Testis (tissue), 3 donors: ENCODE results near the gene IRX4. TPM values are rescaled to one million over a fixed set of nuclear protein-coding genes. Genes with fewer than 3 reads are reported as not detected.

Experiments used
- DNase-seq: peaks from one replicate; pipeline ENCODE4 v3.0.0-alpha.2; 2019
- H3K27ac ChIP-seq, 2 donors: fragments of 200-600 bp; sonication (generic); one replicate each; pipeline ENCODE4 v1.5.1; 2019
- H3K27me3 ChIP-seq: fragments of 200-600 bp; sonication (generic); one replicate; pipeline ENCODE4 v1.5.1; 2019
- H3K36me3 ChIP-seq: fragments of 200-600 bp; sonication (generic); one replicate; pipeline ENCODE4 v1.5.1; 2017; ENCODE audit warnings: low read depth; ENCODE audit errors: missing control alignments
- H3K4me1 ChIP-seq: fragments of 200-600 bp; sonication (generic); one replicate; pipeline ENCODE4 v1.5.1; 2019
- H3K4me3 ChIP-seq, 2 donors: fragments of 200-600 bp; sonication (generic); one replicate each; pipeline ENCODE4 v1.5.1; 2017 to 2019
- H3K9me3 ChIP-seq: fragments of 200-600 bp; sonication (generic); one replicate; pipeline ENCODE4 v1.5.1; 2017
- POLR2A ChIP-seq: fragments of 450-650 bp; IDR thresholded peaks from one replicate; pipeline ENCODE4 v1.6.1; 2017; ENCODE audit warnings: antibody characterized with exemption, mild to moderate bottlenecking, moderate library complexity
- WGBS, 2 donors: methylation state at CpG; one replicate each; pipeline ENCODE4 v1.1.5; 2018; 5-methylcytosine and 5-hydroxymethylcytosine counted together
- intact Hi-C: fragments of 100-400 bp; cut with DNase I; formaldehyde crosslinking; loops from one replicate; pipeline ENCODE4 v1.15.1; 2023; ENCODE audit warnings: low total_unique reads
- polyA plus RNA-seq: library from polyadenylated mRNA; stranded (reverse); fragments of 350-450 nt; fragmentation: Illumina TruSeq; extraction: RNeasy Lipid Tissue Mini Kit (QIAGEN cat#74804); gene quantifications from one replicate; pipeline ENCODE4 v1.2.3, GENCODE V29; 2014; ENCODE audit warnings: low read depth, low replicate concordance; ENCODE audit not compliant: insufficient read depth
- total RNA-seq, 2 donors: library from RNA; depleted of rRNA; stranded (reverse); fragments of >200 nt; gene quantifications; one replicate each; pipeline ENCODE4 v1.2.3, GENCODE V29; 2016
- TF ChIP-seq, protein P1 (sequence below), 3 experiments: fragments of 450-650 bp in 2 of 3; fragments of 200-600 bp in 1 of 3; sonication (generic) in 1 of 3; IDR thresholded peaks; one replicate each; pipeline ENCODE4 v1.5.1; 2016 to 2019; ENCODE audit warnings: antibody characterized with exemption in 3 of 3, mild to moderate bottlenecking in 2 of 3, moderate library complexity in 1 of 3

Gene IRX4
- total and polyA plus RNA-seq, 3 donors from 2014 or later: 0.32 to 2.7 (median 2.0) TPM

DNA sequence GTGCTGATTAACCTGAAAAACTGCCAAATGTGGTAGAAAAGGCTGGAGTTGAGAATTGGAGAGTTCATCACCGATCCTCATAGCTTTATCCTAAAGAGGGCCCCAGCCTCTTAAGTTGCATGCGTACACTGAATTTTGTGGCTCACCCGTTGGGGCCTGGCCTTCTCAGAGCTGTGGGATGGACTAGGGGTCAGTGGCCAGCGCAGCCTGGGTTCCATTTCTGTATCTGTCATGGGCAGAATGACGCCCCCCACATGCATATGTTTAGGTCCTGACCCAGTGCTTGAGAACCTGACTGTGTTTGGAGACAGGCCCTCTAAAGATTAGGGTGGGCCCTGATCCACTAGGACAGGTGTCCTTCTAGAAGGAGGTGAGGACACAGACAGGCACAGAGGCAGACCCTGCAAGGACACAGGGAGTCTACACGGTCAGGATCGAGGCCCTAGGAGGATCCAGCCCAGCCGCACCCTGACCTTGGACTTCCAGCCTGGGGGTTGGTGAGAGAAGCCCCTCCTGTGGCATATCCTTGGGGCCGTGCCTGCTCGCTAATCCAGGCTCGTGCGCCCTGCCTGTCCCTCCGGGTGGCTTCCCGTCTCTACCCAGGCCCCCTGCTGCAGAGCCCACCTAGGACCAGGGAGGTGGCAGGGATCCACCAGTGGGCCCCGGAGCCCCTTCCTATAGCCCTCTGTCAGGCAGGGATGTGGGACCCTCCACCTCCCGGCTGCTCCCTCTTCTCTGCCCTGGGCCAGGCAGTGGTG lies 49.3 kb downstream of the IRX4 start:
- Histone ChIP-seq H3K27ac (no peak overlapping the region), H3K4me1 (no peaks in the 10 kb centered on the region), H3K9me3 (no peaks in the 10 kb centered on the region), H3K4me3 (no peak overlapping the region), H3K36me3 (no peaks in the 10 kb centered on the region), H3K27me3 (no peaks in the 10 kb centered on the region)
- 85 to 89% methylated on average over 11 to 16 of the region's 16 CpGs for WGBS, 2 donors
- TF ChIP-seq, protein P1, sequence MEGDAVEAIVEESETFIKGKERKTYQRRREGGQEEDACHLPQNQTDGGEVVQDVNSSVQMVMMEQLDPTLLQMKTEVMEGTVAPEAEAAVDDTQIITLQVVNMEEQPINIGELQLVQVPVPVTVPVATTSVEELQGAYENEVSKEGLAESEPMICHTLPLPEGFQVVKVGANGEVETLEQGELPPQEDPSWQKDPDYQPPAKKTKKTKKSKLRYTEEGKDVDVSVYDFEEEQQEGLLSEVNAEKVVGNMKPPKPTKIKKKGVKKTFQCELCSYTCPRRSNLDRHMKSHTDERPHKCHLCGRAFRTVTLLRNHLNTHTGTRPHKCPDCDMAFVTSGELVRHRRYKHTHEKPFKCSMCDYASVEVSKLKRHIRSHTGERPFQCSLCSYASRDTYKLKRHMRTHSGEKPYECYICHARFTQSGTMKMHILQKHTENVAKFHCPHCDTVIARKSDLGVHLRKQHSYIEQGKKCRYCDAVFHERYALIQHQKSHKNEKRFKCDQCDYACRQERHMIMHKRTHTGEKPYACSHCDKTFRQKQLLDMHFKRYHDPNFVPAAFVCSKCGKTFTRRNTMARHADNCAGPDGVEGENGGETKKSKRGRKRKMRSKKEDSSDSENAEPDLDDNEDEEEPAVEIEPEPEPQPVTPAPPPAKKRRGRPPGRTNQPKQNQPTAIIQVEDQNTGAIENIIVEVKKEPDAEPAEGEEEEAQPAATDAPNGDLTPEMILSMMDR (IDR thresholded peaks at IDR 0.05): no peak
- TF ChIP-seq POLR2A: no peak
- no peak for DNase-seq
- intact Hi-C loops: no loop called here

- no peaks in the 10 kb centered on the region for H3K27me3 ChIP-seq
- DNase-seq: no peak
- H3K9me3 ChIP-seq: no peaks in the 10 kb centered on the region
- H3K27ac ChIP-seq: no peak overlapping the region
- intact Hi-C loops: no loop called here
- 79 to 80% methylated on average over 20 to 28 of the region's 28 CpGs for WGBS, 2 donors
- H3K4me3 ChIP-seq: no peak overlapping the region
- no peaks in the 10 kb centered on the region for H3K36me3 ChIP-seq
- no peaks in the 10 kb centered on the region for H3K4me1 ChIP-seq
- TF ChIP-seq, protein P1 (IDR thresholded peaks at IDR 0.05): no peak
- no peak for TF ChIP-seq POLR2A
Observed at GRCh38 chr5:1832511-1833250, 50.0 kb downstream of the IRX4 start.

DNA sequence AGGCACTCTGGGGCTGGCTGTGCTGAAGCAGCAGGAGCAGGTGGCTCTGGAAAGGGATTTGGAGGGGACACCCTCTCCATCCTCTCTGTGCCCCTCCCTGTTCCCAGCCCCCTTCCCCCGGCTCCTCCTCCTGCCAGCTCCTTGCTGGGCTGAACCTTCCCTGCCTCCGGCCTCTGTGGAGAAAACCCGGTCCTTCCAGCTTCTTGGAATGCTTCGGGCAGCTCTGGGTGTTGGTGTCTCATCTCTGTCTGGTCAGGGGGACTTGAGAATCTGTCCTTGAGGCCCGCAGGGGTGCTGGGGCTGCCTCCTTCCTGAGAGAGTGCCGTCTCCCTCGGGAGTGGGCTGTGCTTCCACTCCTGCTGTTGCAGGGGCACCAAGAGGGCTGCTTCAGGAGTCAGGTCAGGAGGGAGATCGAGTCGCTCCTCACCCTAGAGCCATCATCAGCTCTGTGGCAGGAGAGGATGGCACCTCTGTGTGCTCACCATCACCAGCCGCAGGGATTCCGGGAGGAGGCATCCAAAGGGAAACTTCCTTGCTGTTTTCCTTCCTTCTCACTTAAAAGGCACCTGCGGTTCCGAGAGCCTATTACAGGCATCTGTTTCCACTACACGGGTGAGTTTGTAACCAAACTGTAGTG lies 50.9 kb downstream of the IRX4 start:
- 49 to 57% methylated on average over 8 to 14 of the region's 14 CpGs for WGBS, 2 donors
- Histone ChIP-seq H3K27ac (no peak overlapping the region), H3K9me3 (no peaks in the 10 kb centered on the region), H3K27me3 (no peaks in the 10 kb centered on the region), H3K36me3 (no peaks in the 10 kb centered on the region), H3K4me3 (no peak overlapping the region), H3K4me1 (no peaks in the 10 kb centered on the region)
- DNase-seq: no peak
- TF ChIP-seq POLR2A: no peak
- TF ChIP-seq, protein P1 (IDR thresholded peaks at IDR 0.05): no peak
- intact Hi-C loops: no loop called here

DNA sequence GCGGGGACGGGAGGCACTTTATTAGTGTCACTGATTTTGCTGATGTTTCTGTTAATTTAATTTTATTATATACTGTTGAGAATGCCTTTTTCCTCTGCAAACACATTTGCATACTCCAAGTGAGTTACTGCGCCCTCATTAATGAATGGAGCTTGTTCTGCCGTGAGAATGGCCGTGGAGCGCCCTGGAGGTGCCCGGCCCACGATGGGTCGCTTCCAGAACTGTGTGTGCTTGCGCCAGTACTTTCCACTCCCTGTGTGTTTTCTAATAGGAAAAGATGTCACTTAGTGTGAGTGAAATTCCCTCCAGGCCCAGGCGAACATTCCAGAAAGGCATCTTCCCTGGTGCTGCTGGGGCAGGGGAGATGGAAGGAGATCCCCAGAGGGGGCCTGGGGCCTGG lies 51.5 kb downstream of the IRX4 start:
- Histone ChIP-seq H3K4me1 (no peaks in the 10 kb centered on the region), H3K27ac (no peak overlapping the region), H3K27me3 (no peaks in the 10 kb centered on the region), H3K4me3 (no peak overlapping the region), H3K9me3 (no peaks in the 10 kb centered on the region), H3K36me3 (no peaks in the 10 kb centered on the region)
- DNase-seq: no peak
- 87 to 92% methylated on average over 10 to 11 of the region's 11 CpGs for WGBS, 2 donors
- no peak for TF ChIP-seq POLR2A
- TF ChIP-seq, protein P1 (IDR thresholded peaks at IDR 0.05): no peak
- intact Hi-C loops: no loop called here
